Right lung (tissue), 5 donors: Measurements from ENCODE around the gene MAD1L1. TPM values are rescaled to one million over a fixed set of nuclear protein-coding genes. Genes with fewer than 3 reads are reported as not detected.
"Not testable (repeated sequence)": the region's sequence is repeated elsewhere in the genome, so short reads cannot be mapped to it uniquely, and the experiment has no call there.

Experiments
- DNase-seq, 2 donors: peaks; one replicate each; pipeline ENCODE4 v3.0.0-alpha.2; 2013
- polyA plus RNA-seq, 5 donors: library from polyadenylated mRNA; unstranded; fragments of 120-200 nt; gene quantifications; one replicate each; pipeline versions ENCODE4 v1.2.1 to v1.2.3, GENCODE V29; 2013; ENCODE audit warnings: inconsistent platforms in 1 of 5, low replicate concordance in 1 of 5; ENCODE audit not compliant: insufficient read length in 5 of 5, insufficient read depth in 1 of 5

MAD1L1 gene
- polyA plus RNA-seq, 5 donors, result 15.5 to 26.8 (median 23.1) TPM

DNA sequence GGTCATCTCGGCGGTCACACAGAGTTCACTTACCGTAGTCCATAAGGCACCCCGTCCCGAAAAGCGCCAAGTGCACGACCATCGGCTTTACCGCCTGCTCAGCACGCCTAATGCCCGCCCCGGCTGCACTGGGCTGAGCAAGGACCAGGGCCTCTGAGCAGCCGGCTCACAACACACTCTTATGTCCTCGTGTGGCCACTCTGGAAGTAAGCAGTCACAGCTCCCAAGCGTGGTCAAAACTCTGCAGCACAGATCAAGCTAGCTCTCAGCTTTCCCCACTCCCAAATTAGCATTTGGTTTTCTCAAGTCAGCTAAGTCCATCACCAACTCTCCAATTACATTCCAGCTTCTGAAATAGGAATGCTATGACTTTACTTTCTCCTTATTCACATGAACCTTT, 57.7 kb downstream of the MAD1L1 start:
- DNase-seq, result no peak

DNA sequence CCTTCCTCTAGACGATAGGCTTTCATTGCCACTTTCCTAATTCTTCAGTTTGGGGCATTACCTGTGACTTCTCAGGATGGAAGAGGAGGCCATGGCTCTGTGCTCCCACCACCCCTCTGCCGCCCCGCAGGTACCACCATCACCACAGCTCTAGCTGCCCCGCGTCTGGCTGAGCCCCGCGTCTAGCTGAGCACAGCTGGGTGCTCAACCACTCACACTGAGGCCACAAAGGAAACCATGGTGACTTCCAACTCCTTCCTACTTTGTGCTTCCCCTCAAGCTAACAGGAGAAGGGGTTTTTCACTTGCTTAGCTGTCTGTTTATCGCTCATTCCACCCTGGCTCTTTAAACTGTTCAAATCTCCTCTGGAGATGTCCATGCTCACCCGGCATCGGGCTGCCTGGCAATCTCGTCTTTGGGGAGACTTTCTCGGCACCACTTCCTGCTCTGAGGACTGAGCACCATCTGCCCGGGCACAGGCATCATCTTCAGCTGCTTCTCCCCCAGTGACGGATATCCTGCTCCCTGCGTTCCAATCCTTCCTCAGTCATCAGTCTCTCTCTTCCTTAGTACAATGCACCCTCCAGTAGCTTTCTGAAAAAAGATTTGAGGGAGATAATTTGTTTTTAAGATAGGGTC, 59.4 kb downstream of the MAD1L1 start:
- no peak for DNase-seq

DNA sequence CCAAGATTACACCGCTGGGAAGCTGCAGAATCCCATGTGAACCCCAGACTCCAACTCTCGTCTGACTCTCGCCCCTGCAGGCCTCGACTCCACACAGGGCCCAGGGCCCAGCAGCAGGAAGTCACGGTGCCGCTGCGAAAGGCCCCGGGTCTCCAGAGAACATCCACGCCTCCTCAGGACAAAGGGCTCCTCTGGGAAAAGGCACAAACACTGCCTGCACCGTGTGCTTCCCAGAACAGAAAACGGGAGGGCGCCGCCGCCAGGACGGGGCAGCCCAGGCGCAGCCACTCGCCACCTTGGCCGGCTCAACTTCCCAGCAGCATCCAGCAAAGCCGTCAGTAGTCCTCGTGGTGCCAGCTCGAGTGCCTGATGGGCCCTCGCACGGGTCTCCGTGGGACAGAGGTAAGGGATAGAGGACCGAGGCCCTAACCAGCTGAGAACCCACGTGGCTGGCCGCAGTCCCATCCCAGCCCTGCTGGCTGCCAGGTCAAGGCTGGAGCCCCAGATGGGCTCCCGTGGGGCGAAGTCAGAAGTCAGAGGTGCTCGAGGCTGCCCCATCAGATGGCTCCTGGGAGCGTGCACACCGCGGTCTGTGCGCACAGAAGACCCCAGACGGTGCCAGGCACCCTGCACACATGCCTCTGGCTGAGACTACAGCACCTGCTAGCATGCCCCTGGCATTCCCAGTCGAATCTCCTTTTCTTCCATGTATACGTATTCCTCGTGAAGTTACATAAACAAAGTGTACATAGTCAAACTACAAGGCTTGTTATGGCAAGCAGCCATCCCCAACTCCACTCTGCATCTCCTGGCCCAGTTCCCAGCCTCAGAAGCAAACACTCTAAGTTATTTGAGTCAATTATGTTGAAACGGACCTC, 60.2 kb downstream of the MAD1L1 start:
- peak; percentile 90 to 92 for DNase-seq

- no peak for DNase-seq
These were observed 60.9 kb downstream of the MAD1L1 start for GRCh38 chr7:2171855-2172254.

GRCh38 chr7:2170576-2171521, 61.9 kb downstream of the MAD1L1 start:
- DNase-seq, result no peak

DNA sequence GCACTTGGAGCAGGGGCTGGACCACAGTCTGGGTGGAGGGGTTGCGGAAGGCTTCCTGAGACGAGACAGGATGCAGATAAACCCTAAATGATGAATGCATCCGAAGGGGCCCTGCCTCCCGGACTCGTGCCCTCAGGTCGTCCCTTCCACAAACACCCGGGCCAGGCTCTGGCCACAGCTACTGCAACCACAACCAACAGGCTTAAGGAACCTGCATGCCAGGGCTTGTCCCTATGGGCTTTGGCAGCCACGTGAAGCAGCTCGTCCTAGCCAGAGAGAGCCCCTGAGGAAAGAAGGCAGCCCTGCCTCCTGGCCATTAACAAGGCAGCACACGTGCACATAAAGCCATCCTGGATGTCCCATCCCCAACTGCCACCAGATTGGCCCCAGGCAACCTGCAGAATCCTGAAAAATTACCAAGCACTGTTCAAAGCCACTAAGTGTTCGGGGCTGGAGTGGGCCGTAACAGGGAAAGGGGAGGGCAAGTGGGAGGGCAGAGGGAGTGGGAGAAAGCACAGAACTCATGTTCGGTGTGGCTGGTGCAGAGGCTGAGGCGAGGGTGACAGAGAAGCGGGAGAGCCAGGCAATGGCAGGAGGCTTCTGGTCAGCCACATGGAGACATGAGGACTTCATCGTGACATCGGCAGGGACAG, 62.7 kb downstream of the MAD1L1 start:
- DNase-seq, result no peak

DNA sequence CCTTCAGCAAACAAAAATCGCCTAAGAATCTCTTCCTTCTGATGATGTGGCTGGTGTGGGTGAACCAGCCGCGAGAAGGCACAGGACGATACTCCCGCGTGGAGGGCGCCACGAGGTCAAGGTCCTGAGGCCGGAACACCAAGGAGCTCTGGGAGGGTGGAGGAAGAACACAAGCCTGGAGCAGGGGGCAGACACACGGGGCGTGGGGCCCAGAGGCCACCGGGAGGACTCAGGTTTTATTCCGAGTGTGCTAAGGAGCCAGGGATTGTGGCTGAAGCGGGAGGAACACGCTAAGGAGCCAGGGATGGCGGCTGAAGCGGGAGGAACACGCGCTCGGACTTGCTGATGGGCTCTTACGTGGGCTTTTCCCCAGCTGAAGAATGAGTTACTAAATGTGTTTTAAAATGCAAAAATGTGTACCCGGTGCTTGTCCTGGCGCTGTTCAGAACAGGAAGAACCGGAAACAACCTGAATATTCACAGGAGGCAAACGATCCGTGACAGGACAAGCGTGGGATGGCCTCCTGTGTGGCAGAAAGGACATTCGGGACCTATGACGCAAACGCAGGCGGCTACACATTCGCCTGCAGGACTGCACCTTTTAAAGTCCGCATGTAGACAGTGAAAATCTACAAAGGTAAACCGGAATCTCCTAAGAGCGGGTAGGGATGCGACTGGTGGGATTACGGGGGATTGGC, 64.0 kb downstream of the MAD1L1 start:
- no peak for DNase-seq

GRCh38 chr7:2166625-2167280, 66.0 kb downstream of the MAD1L1 start:
- no peak for DNase-seq

- no peak for DNase-seq
These were observed 66.8 kb downstream of the MAD1L1 start for GRCh38 chr7:2165610-2166594.

DNA sequence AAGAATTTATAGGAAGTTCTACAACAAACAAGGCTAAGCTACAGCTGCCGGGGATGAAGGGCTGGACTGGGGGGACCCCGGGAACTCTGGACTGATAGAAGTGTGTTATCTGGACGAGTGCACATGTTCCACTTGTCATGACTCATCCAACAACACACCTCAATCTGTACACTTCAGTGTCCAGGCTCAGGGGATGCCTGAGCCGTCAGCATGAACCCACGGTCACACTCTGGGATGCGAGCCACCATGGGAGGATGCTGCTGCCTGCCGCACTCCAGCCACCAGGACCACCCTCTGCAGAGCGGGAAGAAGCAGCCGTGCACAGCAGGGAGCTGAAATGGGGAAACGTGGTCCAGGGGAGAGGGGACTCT, 67.5 kb downstream of the MAD1L1 start:
- DNase-seq, result no peak

DNA sequence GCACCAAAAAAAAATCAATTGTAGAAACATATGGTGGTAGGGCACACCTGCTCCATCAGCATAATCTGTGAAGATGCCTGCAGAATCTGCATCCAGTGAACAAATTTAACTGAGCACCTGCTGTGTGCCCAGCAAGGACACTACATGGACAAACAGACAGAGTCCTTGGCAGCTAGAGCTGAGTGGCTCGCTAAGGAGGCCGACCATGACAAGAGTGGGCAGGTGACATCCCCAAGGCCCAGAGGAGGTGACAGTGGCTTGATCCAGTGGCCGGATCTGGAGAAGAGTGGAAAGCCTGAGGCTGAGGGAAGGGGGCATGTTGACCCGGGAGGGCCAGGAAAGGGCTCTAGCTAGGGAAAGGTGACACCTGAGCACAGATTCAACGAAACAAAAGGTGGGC, 68.1 kb downstream of the MAD1L1 start:
- DNase-seq, result no peak

- no peak for DNase-seq
These were observed 68.9 kb downstream of the MAD1L1 start for GRCh38 chr7:2163600-2164555.

DNA sequence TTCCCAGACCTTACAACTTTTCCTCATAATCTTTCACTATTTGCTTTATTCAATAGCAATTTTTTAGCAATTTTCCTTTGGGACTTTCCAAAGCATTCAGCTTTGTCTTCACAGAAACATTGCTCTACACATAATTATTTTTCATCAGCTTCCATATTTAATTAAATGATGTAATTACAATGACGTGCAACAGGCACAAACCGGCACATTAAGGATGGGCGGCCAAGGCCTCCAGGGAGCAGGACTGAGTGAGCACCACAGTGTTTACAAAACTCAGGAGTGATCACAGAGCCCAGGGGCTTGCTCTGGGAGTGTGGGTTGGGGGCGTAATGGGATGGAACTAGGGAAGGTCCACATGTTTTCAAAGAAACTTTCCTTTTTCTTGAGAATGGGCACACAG, 69.8 kb downstream of the MAD1L1 start:
- DNase-seq, result no peak

GRCh38 chr7:2162004-2162902, 70.5 kb downstream of the MAD1L1 start:
- DNase-seq, result not testable (repeated sequence)

DNA sequence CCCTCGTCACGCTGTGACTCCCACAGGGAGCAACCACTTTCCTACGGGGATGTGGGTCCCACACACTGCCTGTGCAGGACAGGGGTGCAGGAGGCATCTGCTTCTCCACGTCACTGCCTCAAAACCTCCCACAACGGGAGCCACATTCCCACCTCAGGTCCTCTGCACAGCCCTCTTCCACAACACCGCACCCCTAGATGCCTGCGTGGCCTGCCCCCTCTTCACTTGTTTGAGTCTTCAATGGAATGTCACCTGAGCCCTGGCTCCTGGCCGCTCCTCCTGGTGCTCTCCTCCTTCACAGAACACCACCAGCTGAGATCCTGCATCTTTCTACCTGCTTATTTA, 73.6 kb downstream of the MAD1L1 start:
- DNase-seq, result no peak

DNA sequence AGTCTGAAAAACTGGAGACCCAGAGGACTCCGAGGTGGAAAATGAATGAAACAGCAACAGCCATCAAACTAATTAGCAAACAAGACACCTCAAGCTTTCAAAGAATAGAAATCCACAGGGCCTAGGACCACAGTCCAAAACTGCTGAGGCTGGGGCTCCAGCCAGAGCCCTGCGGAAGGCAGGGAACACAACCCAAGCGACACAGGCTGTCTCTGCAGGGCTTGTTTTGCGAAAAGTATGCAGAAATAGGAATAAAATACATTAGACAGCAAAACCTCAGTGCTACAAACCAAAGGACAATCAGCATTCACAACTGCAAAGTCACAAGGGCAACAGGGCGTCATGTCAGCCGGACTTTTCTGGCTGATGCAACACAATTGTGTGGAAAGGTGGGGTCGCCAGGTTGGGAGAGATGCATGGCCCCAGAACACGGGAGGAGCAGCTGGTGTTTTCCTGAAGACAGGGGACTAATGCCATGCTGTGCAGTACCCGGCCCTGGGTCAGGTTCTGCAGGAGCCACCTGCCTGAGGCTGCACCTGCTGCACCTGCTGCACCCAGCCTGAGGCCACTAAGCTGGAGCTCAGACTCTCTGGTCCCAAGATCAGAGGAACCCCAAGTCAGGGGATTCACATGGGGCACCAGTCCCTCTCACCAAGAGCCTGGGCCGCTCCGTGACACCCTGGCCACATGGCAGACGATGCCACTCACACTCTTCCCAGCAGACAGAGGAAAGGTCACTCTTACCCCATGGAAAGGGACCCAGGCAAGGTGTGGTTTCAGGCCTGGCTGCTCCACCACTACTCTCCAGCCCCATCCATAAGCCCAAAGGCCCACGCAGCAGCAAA, 74.2 kb downstream of the MAD1L1 start:
- DNase-seq, result no peak
